Peyer's patch (tissue), 4 donors: ENCODE measurements around the gene SPC24.

Experiments
- CTCF ChIP-seq, 6 experiments: fragments of 450-650 bp in 4 of 6; fragments of 200-600 bp in 2 of 6; sonication (generic) in 1 of 6; IDR thresholded peaks; one replicate each; pipeline ENCODE4 v1.5.1; 2017 to 2019; ENCODE audit warnings: antibody characterized with exemption in 6 of 6, mild to moderate bottlenecking in 3 of 6, moderate library complexity in 1 of 6
- POLR2A ChIP-seq, 2 donors: fragments of 450-650 bp; IDR thresholded peaks; one replicate each; pipeline ENCODE4 v1.5.1; 2017; ENCODE audit warnings: antibody characterized with exemption in 2 of 2, mild to moderate bottlenecking in 2 of 2, moderate library complexity in 2 of 2

- TF ChIP-seq CTCF (IDR thresholded peaks at IDR 0.05): no peak
- TF ChIP-seq POLR2A (IDR thresholded peaks at IDR 0.05): no peak
These were observed 27.4 kb upstream of the SPC24 start for GRCh38 chr19:11182994-11183393.
